T-cell (primary cell): ENCODE measurements around the gene SPOCK3. TPM values are rescaled to one million over a fixed set of nuclear protein-coding genes. Genes with fewer than 3 reads are reported as not detected.

ENCODE experiments used
- ATAC-seq, 4 experiments: fragments of 200-7000 bp in 3 of 4; fragments of 150-1000 bp in 1 of 4; cut with Tn5 transposase; replicated peaks in 1 of 4; 1 replicate in 3 of 4; 2 replicates in 1 of 4; pipeline ENCODE4 v1.10.0; 2021; ENCODE audit warnings: moderate library complexity in 3 of 4, mild to moderate bottlenecking in 2 of 4, moderate number of reproducible peaks in 1 of 4
- CTCF ChIA-PET, 2 donors: fragments of 300-600 bp; sonication (Branson Sonifier 250); formaldehyde crosslinking; loops; one replicate each; lab custom pipeline; 2022; ENCODE audit warnings: antibody characterized with exemption in 2 of 2; lab: Charles Lee
- POLR2A ChIA-PET, 2 donors: fragments of 300-600 bp; sonication (Branson Sonifier 250); formaldehyde crosslinking; loops; one replicate each; lab custom pipeline; 2022; ENCODE audit warnings: antibody characterized with exemption in 2 of 2; lab: Charles Lee
- DNase-seq, 35 experiments: peaks; one replicate each; pipeline versions ENCODE4 v3.0.0 to v3.0.0-alpha.2; 2013 to 2023
- H3K27ac ChIP-seq: one replicate; pipeline ENCODE4 v1.5.1; 2013; ENCODE audit warnings: low read length
- H3K27me3 ChIP-seq, 2 experiments: replicated peaks in 1 of 2; 1 replicate in 1 of 2; 2 replicates in 1 of 2; pipeline versions ENCODE4 v1.6.1 to v1.7.0; 2013; ENCODE audit warnings: low read length in 1 of 2, mixed read lengths in 1 of 2; ENCODE audit not compliant: control insufficient read depth in 2 of 2, insufficient read depth in 2 of 2; ENCODE audit errors: extremely low read depth in 1 of 2
- H3K36me3 ChIP-seq, 2 donors: 1 replicate in 1 of 2; 2 replicates in 1 of 2; pipeline versions ENCODE4 v1.6.1 to v1.7.0; 2013; ENCODE audit warnings: low read length in 1 of 2; ENCODE audit not compliant: control insufficient read depth in 2 of 2, insufficient read depth in 1 of 2; ENCODE audit errors: extremely low read depth in 1 of 2
- H3K4me1 ChIP-seq, 2 experiments: 1 replicate in 1 of 2; 2 replicates in 1 of 2; pipeline versions ENCODE4 v1.6.1 to v1.7.0; 2013; ENCODE audit warnings: low read length in 2 of 2, mixed read lengths in 1 of 2; ENCODE audit not compliant: insufficient read depth in 2 of 2, control insufficient read depth in 1 of 2; ENCODE audit errors: extremely low read depth in 1 of 2
- H3K4me3 ChIP-seq, 2 donors: 1 replicate in 1 of 2; 2 replicates in 1 of 2; pipeline versions ENCODE4 v1.5.1 to v1.7.0; 2013; ENCODE audit warnings: mild to moderate bottlenecking in 2 of 2, low read length in 1 of 2, moderate library complexity in 1 of 2; ENCODE audit not compliant: control insufficient read depth in 1 of 2; ENCODE audit errors: extremely low read depth in 1 of 2
- H3K9me3 ChIP-seq: 2 replicates; pipeline ENCODE4 v1.7.0; 2013
- H3K27ac Mint-ChIP-seq, 2 donors: one replicate each; pipeline ENCODE4 v1.8.0; 2020 to 2021; ENCODE audit warnings: mild to moderate bottlenecking in 2 of 2, mixed read lengths in 2 of 2
- H3K27me3 Mint-ChIP-seq, 2 donors: one replicate each; pipeline ENCODE4 v1.8.0; 2021 to 2022; ENCODE audit warnings: mixed read lengths in 2 of 2
- H3K36me3 Mint-ChIP-seq: one replicate; pipeline ENCODE4 v1.8.0; 2021; ENCODE audit warnings: mixed read lengths
- H3K4me1 Mint-ChIP-seq, 3 donors: one replicate each; pipeline ENCODE4 v1.8.0; 2020 to 2022; ENCODE audit warnings: mixed read lengths in 3 of 3, mild to moderate bottlenecking in 1 of 3
- H3K4me3 Mint-ChIP-seq, 3 donors: one replicate each; pipeline ENCODE4 v1.8.0; 2020 to 2022; ENCODE audit warnings: mild to moderate bottlenecking in 3 of 3, mixed read lengths in 3 of 3, moderate library complexity in 3 of 3
- H3K9me3 Mint-ChIP-seq, 3 donors: one replicate each; pipeline ENCODE4 v1.8.0; 2020 to 2022; ENCODE audit warnings: mixed read lengths in 3 of 3
- WGBS: methylation state at CpG from one replicate; pipeline ENCODE4 v1.1.5; 2013; ENCODE audit warnings: missing lambda C conversion rate; ENCODE audit not compliant: insufficient coverage; 5-methylcytosine and 5-hydroxymethylcytosine counted together
- total RNA-seq, 35 experiments: library from RNA in 6 of 35; stranded (reverse) in 6 of 35; fragments of 120-200 nt in 1 of 35; gene quantifications; one replicate each; pipeline versions ENCODE4 v1.2.1 to v1.2.4 and lab custom pipeline; 2013 to 2026

Gene SPOCK3
- total RNA-seq, 5 donors from 2014 or later (not counting 1 experiment from before 2014, with no cell fraction given): not detected

- POLR2A ChIA-PET: no interaction called here
- Histone ChIP-seq H3K4me3 (no peak overlapping the region), H3K27me3 (no peaks in the 10 kb centered on the region), H3K36me3 (no peaks in the 10 kb centered on the region), H3K9me3 (no peaks in the 10 kb centered on the region), H3K4me1 (no peaks in the 10 kb centered on the region), H3K27ac (no peak overlapping the region)
- 100% methylated on average over 1 of the region's 1 CpG for whole genome bisulfite sequencing
- Mint-ChIP-seq H3K27ac (no peak overlapping the region), H3K36me3 (no peaks in the 10 kb centered on the region), H3K4me1 (no peaks in the 10 kb centered on the region), H3K27me3 (no peaks in the 10 kb centered on the region), H3K9me3 (peaks cover 0 to 9% (median 8%) of the 10 kb centered on the region in 3 donors), H3K4me3 (no peak overlapping the region)
- CTCF ChIA-PET: no interaction called here
- ATAC-seq: no peak
- no peak for DNase-seq
These were observed 498.7 kb downstream of the SPOCK3 start for GRCh38 chr4:166735553-166735952.

- H3K27me3 Mint-ChIP-seq: no peaks in the 10 kb centered on the region
- H3K9me3 ChIP-seq: no peaks in the 10 kb centered on the region
- ChIA-PET CTCF (no interaction called here), POLR2A (no interaction called here)
- WGBS: no CpG with 5 or more reads among the region's 3 CpGs
- no peaks in the 10 kb centered on the region for H3K27me3 ChIP-seq
- no peak overlapping the region for H3K4me3 ChIP-seq
- H3K4me1 Mint-ChIP-seq: no peaks in the 10 kb centered on the region
- no peak overlapping the region for H3K4me3 Mint-ChIP-seq
- H3K36me3 ChIP-seq: no peaks in the 10 kb centered on the region
- no peak overlapping the region for H3K27ac ChIP-seq
- no peaks in the 10 kb centered on the region for H3K4me1 ChIP-seq
- H3K27ac Mint-ChIP-seq: no peak overlapping the region
- DNase-seq (no peak), ATAC-seq (no peak)
- H3K36me3 Mint-ChIP-seq: no peaks in the 10 kb centered on the region
- H3K9me3 Mint-ChIP-seq: peaks cover 0 to 9% (median 9%) of the 10 kb centered on the region in 3 donors
These were observed 499.5 kb downstream of the SPOCK3 start for GRCh38 chr4:166734797-166735196.

- Mint-ChIP-seq H3K27me3 (no peaks in the 10 kb centered on the region), H3K27ac (no peak overlapping the region), H3K4me1 (no peaks in the 10 kb centered on the region), H3K36me3 (no peaks in the 10 kb centered on the region), H3K4me3 (no peak overlapping the region), H3K9me3 (peaks cover 0 to 11% (median 9%) of the 10 kb centered on the region in 3 donors)
- CTCF ChIA-PET: no interaction called here
- DNase-seq (no peak), ATAC-seq (no peak)
- H3K27me3 ChIP-seq: no peaks in the 10 kb centered on the region
- H3K36me3 ChIP-seq: no peaks in the 10 kb centered on the region
- no peaks in the 10 kb centered on the region for H3K4me1 ChIP-seq
- WGBS: no CpG with 5 or more reads among the region's 3 CpGs
- H3K9me3 ChIP-seq: no peaks in the 10 kb centered on the region
- no peak overlapping the region for H3K27ac ChIP-seq
- no peak overlapping the region for H3K4me3 ChIP-seq
- POLR2A ChIA-PET: no interaction called here
These were observed 500.6 kb downstream of the SPOCK3 start for GRCh38 chr4:166733686-166734085.

- H3K36me3 ChIP-seq: no peaks in the 10 kb centered on the region
- ChIA-PET CTCF (no interaction called here), POLR2A (no interaction called here)
- Mint-ChIP-seq H3K9me3 (peaks cover 0 to 11% (median 3%) of the 10 kb centered on the region in 3 donors), H3K4me1 (no peaks in the 10 kb centered on the region), H3K27me3 (no peaks in the 10 kb centered on the region), H3K4me3 (no peak overlapping the region), H3K27ac (no peak overlapping the region), H3K36me3 (no peaks in the 10 kb centered on the region)
- no peaks in the 10 kb centered on the region for H3K9me3 ChIP-seq
- H3K4me1 ChIP-seq: no peaks in the 10 kb centered on the region
- WGBS: 85% methylated on average over 2 of the region's 5 CpGs
- DNase-seq (no peak), ATAC-seq (no peak)
- no peak overlapping the region for H3K27ac ChIP-seq
- no peaks in the 10 kb centered on the region for H3K27me3 ChIP-seq
- H3K4me3 ChIP-seq: no peak overlapping the region
These were observed 507.5 kb downstream of the SPOCK3 start for GRCh38 chr4:166726832-166727231.

GRCh38 chr4:166724369-166724768 is 509.9 kb downstream of the SPOCK3 start:
- H3K27me3 Mint-ChIP-seq: no peaks in the 10 kb centered on the region
- no peaks in the 10 kb centered on the region for H3K4me1 ChIP-seq
- DNase-seq (no peak), ATAC-seq (no peak)
- WGBS: no CpG with 5 or more reads among the region's 1 CpG
- no peaks in the 10 kb centered on the region for H3K36me3 ChIP-seq
- H3K4me3 Mint-ChIP-seq: no peak overlapping the region
- H3K9me3 ChIP-seq: no peaks in the 10 kb centered on the region
- ChIA-PET CTCF (no interaction called here), POLR2A (no interaction called here)
- no peak overlapping the region for H3K27ac ChIP-seq
- no peaks in the 10 kb centered on the region for H3K36me3 Mint-ChIP-seq
- H3K4me1 Mint-ChIP-seq: no peaks in the 10 kb centered on the region
- H3K27ac Mint-ChIP-seq: no peak overlapping the region
- peaks cover 0 to 16% (median 8%) of the 10 kb centered on the region in 3 donors for H3K9me3 Mint-ChIP-seq
- no peak overlapping the region for H3K4me3 ChIP-seq
- no peaks in the 10 kb centered on the region for H3K27me3 ChIP-seq

- no peaks in the 10 kb centered on the region for H3K27me3 ChIP-seq
- H3K27ac ChIP-seq: no peak overlapping the region
- H3K36me3 Mint-ChIP-seq: no peaks in the 10 kb centered on the region
- ChIA-PET CTCF (no interaction called here), POLR2A (no interaction called here)
- H3K4me1 Mint-ChIP-seq: no peaks in the 10 kb centered on the region
- WGBS: no CpG with 5 or more reads among the region's 5 CpGs
- H3K36me3 ChIP-seq: no peaks in the 10 kb centered on the region
- no peak for DNase-seq
- no peaks in the 10 kb centered on the region for H3K9me3 ChIP-seq
- no peak overlapping the region for H3K4me3 Mint-ChIP-seq
- peaks cover 0 to 17% (median 8%) of the 10 kb centered on the region in 3 donors for H3K9me3 Mint-ChIP-seq
- ATAC-seq: no peak
- H3K27me3 Mint-ChIP-seq: no peaks in the 10 kb centered on the region
- no peak overlapping the region for H3K4me3 ChIP-seq
- H3K4me1 ChIP-seq: no peaks in the 10 kb centered on the region
- H3K27ac Mint-ChIP-seq: no peak overlapping the region
These were observed 510.7 kb downstream of the SPOCK3 start for GRCh38 chr4:166723532-166724140.
